Astrocyte (in vitro differentiated cells and primary cell): ENCODE results near the gene COBL. TPM values are rescaled to one million over a fixed set of nuclear protein-coding genes. Genes with fewer than 3 reads are reported as not detected.

Source experiments
- DNase-seq: peaks from one replicate; pipeline ENCODE4 v3.0.0-alpha.2; 2010; ENCODE audit warnings: low read depth
- FAIRE-seq: peaks from 2 replicates; lab custom pipeline; 2011; peaks lifted over from hg19 to GRCh38; lab: Jason Lieb, UNC
- H2AFZ ChIP-seq: 2 replicates; pipeline ENCODE4 v1.6.0; 2012; ENCODE audit warnings: low read depth, low read length, inconsistent platforms
- H3K27ac ChIP-seq: 2 replicates; pipeline ENCODE4 v1.5.1; 2011; ENCODE audit warnings: low read depth, low read length, inconsistent platforms
- H3K27me3 ChIP-seq: 2 replicates; pipeline ENCODE4 v1.6.0; 2011; ENCODE audit warnings: low read length, inconsistent platforms; ENCODE audit not compliant: insufficient read depth
- H3K36me3 ChIP-seq: 2 replicates; pipeline ENCODE4 v1.5.1; 2011; ENCODE audit warnings: low read length, inconsistent platforms; ENCODE audit not compliant: insufficient read depth
- H3K4me1 ChIP-seq: 2 replicates; pipeline ENCODE4 v1.5.1; 2011; ENCODE audit warnings: low read length, inconsistent platforms; ENCODE audit not compliant: insufficient read depth
- H3K4me2 ChIP-seq: 2 replicates; pipeline ENCODE4 v1.6.0; 2012; ENCODE audit warnings: low read length, inconsistent platforms
- H3K4me3 ChIP-seq: 2 replicates; pipeline ENCODE4 v1.5.1; 2011; ENCODE audit warnings: low read depth, mild to moderate bottlenecking, low read length, inconsistent platforms; ENCODE audit not compliant: insufficient read depth
- H3K79me2 ChIP-seq: 2 replicates; pipeline ENCODE4 v1.6.0; 2012; ENCODE audit warnings: mild to moderate bottlenecking, low read length, inconsistent platforms; ENCODE audit not compliant: insufficient read depth
- H3K9ac ChIP-seq: 2 replicates; pipeline ENCODE4 v1.6.0; 2012; ENCODE audit warnings: mild to moderate bottlenecking, low read length, inconsistent platforms
- H3K9me3 ChIP-seq: 2 replicates; pipeline ENCODE4 v1.5.1; 2012; ENCODE audit warnings: low read depth, mild to moderate bottlenecking, low read length, inconsistent platforms; ENCODE audit not compliant: insufficient read depth
- H4K20me1 ChIP-seq: 2 replicates; pipeline ENCODE4 v1.6.0; 2012; ENCODE audit warnings: low read length, inconsistent platforms; ENCODE audit not compliant: insufficient read depth
- H3K27ac Mint-ChIP-seq: one replicate; pipeline ENCODE4 v1.8.0; 2021; ENCODE audit warnings: mild to moderate bottlenecking, mixed read lengths; ENCODE audit not compliant: unreplicated experiment
- H3K27me3 Mint-ChIP-seq: one replicate; pipeline ENCODE4 v1.8.0; 2021; ENCODE audit warnings: low read depth, mixed read lengths; ENCODE audit not compliant: unreplicated experiment
- H3K36me3 Mint-ChIP-seq: one replicate; pipeline ENCODE4 v1.8.0; 2021; ENCODE audit warnings: low read depth, mixed read lengths; ENCODE audit not compliant: unreplicated experiment
- H3K4me1 Mint-ChIP-seq: one replicate; pipeline ENCODE4 v1.8.0; 2021; ENCODE audit warnings: low read depth, mixed read lengths; ENCODE audit not compliant: unreplicated experiment
- H3K4me3 Mint-ChIP-seq: one replicate; pipeline ENCODE4 v1.8.0; 2021; ENCODE audit warnings: mild to moderate bottlenecking, moderate library complexity, mixed read lengths; ENCODE audit not compliant: unreplicated experiment
- H3K9me3 Mint-ChIP-seq: one replicate; pipeline ENCODE4 v1.8.0; 2021; ENCODE audit warnings: mild to moderate bottlenecking, mixed read lengths; ENCODE audit not compliant: unreplicated experiment
- CTCF ChIP-seq: IDR thresholded peaks from 2 replicates; pipeline ENCODE4 v1.5.1; 2011; ENCODE audit warnings: low read depth, mild to moderate bottlenecking, inconsistent platforms, low read length, moderate library complexity; ENCODE audit not compliant: insufficient read depth
- EZH2 ChIP-seq: IDR thresholded peaks from 2 replicates; pipeline ENCODE4 v1.6.1; 2012; ENCODE audit warnings: mild to moderate bottlenecking, low read length, inconsistent platforms; ENCODE audit not compliant: insufficient read depth
- total RNA-seq: library from RNA; stranded (reverse); gene quantifications from 2 replicates; pipeline ENCODE4 v1.2.1, GENCODE V29; 2021

The COBL gene
- total RNA-seq, 1 donor from 2014 or later = 6.4 TPM

- Histone ChIP-seq H3K4me3 (no peak overlapping the region), H3K27ac (no peak overlapping the region), H3K9ac (no peak overlapping the region), H3K36me3 (no peaks in the 10 kb centered on the region), H4K20me1 (no peaks in the 10 kb centered on the region), H3K4me2 (no peak overlapping the region), H2AFZ (no peak overlapping the region), H3K79me2 (no peaks in the 10 kb centered on the region), H3K27me3 (no peaks in the 10 kb centered on the region), H3K4me1 (no peaks in the 10 kb centered on the region), H3K9me3 (no peaks in the 10 kb centered on the region)
- no peak for TF ChIP-seq EZH2
- TF ChIP-seq CTCF = no peak
- Mint-ChIP-seq H3K36me3 (no peaks in the 10 kb centered on the region), H3K27ac (no peak overlapping the region), H3K4me3 (no peak overlapping the region), H3K9me3 (no peaks in the 10 kb centered on the region), H3K4me1 (no peaks in the 10 kb centered on the region), H3K27me3 (peaks cover 2% of the 10 kb centered on the region)
- FAIRE-seq (no peak), DNase-seq (no peak)
These were observed 23.6 kb upstream of the COBL start for GRCh38 chr7:51340029-51340838.

- DNase-seq (no peak), FAIRE-seq (no peak)
- no peaks in the 10 kb centered on the region for H3K4me1 ChIP-seq
- H3K9ac ChIP-seq = no peak overlapping the region
- Mint-ChIP-seq H3K27ac (no peak overlapping the region), H3K36me3 (no peaks in the 10 kb centered on the region), H3K27me3 (no peaks in the 10 kb centered on the region), H3K4me3 (no peak overlapping the region), H3K4me1 (no peaks in the 10 kb centered on the region), H3K9me3 (no peaks in the 10 kb centered on the region)
- H3K36me3 ChIP-seq = no peaks in the 10 kb centered on the region
- H3K79me2 ChIP-seq = no peaks in the 10 kb centered on the region
- no peaks in the 10 kb centered on the region for H4K20me1 ChIP-seq
- no peak overlapping the region for H3K4me3 ChIP-seq
- H3K9me3 ChIP-seq = no peaks in the 10 kb centered on the region
- no peak overlapping the region for H3K27ac ChIP-seq
- no peak overlapping the region for H2AFZ ChIP-seq
- H3K4me2 ChIP-seq = no peak overlapping the region
- TF ChIP-seq EZH2 = no peak
- TF ChIP-seq CTCF = no peak
- no peaks in the 10 kb centered on the region for H3K27me3 ChIP-seq
These were observed 18.4 kb upstream of the COBL start for GRCh38 chr7:51335057-51335456.

- H3K4me2 ChIP-seq = no peak overlapping the region
These were observed 13.2 kb upstream of the COBL start for GRCh38 chr7:51329696-51330263.

More at GRCh38 chr7:51329696-51330263, 13.2 kb upstream of the COBL start:
- no peaks in the 10 kb centered on the region for H4K20me1 ChIP-seq
- FAIRE-seq = no peak
- H3K36me3 ChIP-seq = no peaks in the 10 kb centered on the region
- TF ChIP-seq CTCF = no peak
- TF ChIP-seq EZH2 = no peak
- DNase-seq = no peak
- no peaks in the 10 kb centered on the region for H3K9me3 ChIP-seq
- no peaks in the 10 kb centered on the region for H3K4me1 ChIP-seq
- Mint-ChIP-seq H3K27ac (no peak overlapping the region), H3K4me3 (no peak overlapping the region), H3K9me3 (no peaks in the 10 kb centered on the region), H3K36me3 (no peaks in the 10 kb centered on the region), H3K27me3 (peaks cover 11% of the 10 kb centered on the region), H3K4me1 (peaks cover 4% of the 10 kb centered on the region)
- no peaks in the 10 kb centered on the region for H3K79me2 ChIP-seq
- no peak overlapping the region for H3K4me3 ChIP-seq
- H3K27me3 ChIP-seq = no peaks in the 10 kb centered on the region
- H2AFZ ChIP-seq = no peak overlapping the region
- H3K27ac ChIP-seq = no peak overlapping the region
- no peak overlapping the region for H3K9ac ChIP-seq
